A673 (cell line): ENCODE measurements around the gene ZNF516.

Source experiments
- EZH2 ChIP-seq: fragments of 200-600 bp; sonication (generic); IDR thresholded peaks from 2 replicates; pipeline ENCODE4 v1.6.1; 2017; ENCODE audit warnings: borderline replicate concordance, low read depth, mild to moderate bottlenecking, mixed read lengths, antibody characterized with exemption, low read length; ENCODE audit not compliant: poor library complexity, severe bottlenecking
- TF ChIP-seq, protein P1 (sequence below): fragments of 300-800, 200-600 bp; sonication (generic); conservative IDR thresholded peaks from 2 replicates; pipeline ENCODE4 v1.5.1; 2017; ENCODE audit warnings: low read depth, mild to moderate bottlenecking, antibody characterized with exemption, low read length, moderate library complexity, mixed read lengths

GRCh38 chr18:76488190-76488589, 6.9 kb downstream of the ZNF516 start:
- TF ChIP-seq, protein P1, sequence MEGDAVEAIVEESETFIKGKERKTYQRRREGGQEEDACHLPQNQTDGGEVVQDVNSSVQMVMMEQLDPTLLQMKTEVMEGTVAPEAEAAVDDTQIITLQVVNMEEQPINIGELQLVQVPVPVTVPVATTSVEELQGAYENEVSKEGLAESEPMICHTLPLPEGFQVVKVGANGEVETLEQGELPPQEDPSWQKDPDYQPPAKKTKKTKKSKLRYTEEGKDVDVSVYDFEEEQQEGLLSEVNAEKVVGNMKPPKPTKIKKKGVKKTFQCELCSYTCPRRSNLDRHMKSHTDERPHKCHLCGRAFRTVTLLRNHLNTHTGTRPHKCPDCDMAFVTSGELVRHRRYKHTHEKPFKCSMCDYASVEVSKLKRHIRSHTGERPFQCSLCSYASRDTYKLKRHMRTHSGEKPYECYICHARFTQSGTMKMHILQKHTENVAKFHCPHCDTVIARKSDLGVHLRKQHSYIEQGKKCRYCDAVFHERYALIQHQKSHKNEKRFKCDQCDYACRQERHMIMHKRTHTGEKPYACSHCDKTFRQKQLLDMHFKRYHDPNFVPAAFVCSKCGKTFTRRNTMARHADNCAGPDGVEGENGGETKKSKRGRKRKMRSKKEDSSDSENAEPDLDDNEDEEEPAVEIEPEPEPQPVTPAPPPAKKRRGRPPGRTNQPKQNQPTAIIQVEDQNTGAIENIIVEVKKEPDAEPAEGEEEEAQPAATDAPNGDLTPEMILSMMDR = no peak
- no peak for TF ChIP-seq EZH2
